ENCODE results near the gene ZNF83.

GRCh38 chr19:52658595-52658994, 20.4 kb upstream of the ZNF83 start:
- TF ChIP-seq CTCF (IDR thresholded peaks at IDR 0.05): no peak
- TF ChIP-seq EZH2 (IDR thresholded peaks at IDR 0.05; ENCODE audit: borderline replicate concordance, insufficient read depth, low read depth, low read length, poor library complexity, severe bottlenecking): no peak
